HG03095 (cell line): ENCODE data around the gene BTBD2.
A peak's percentile ranks its signal among the peaks of the same experiment; 100 is the strongest.

Experiments used
- ATAC-seq: cut with Tn5 transposase; IDR thresholded peaks from one replicate; pipeline ENCODE4 v1.9.1; 2021; ENCODE audit warnings: moderate library complexity; ENCODE audit not compliant: unreplicated experiment

Gene BTBD2

DNA sequence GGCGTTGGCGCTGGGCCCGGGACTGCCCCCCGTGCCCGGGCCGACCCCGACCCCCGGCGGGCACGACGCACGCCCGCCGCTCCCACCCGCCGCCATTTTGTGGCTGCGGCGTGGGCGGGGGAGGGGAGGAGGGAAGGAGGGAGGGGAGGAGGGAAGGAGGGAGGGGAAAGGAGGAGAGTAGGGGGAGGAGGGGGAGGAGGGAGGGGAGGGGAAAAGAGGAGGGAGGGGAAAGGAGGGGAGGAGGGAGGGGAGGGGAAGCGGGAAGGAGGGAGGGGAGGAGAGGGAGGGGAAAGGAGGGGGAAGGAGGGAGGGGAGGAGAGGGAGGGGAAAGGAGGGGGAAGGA, at the start of gene BTBD2:
Gene BTBD2 (minus strand): TSS at position 107 of the 343 bp plus-strand sequence. CDS start 11 bp downstream, at position 96.
- ATAC-seq, result no peak

- no peak for ATAC-seq
Observed at GRCh38 chr19:2064788-2065524, 49.4 kb upstream of the BTBD2 start.

GRCh38 chr19:2064395-2064787, 48.9 kb upstream of the BTBD2 start:
- no peak for ATAC-seq

GRCh38 chr19:2063824-2064223, 48.3 kb upstream of the BTBD2 start:
- no peak for ATAC-seq

DNA sequence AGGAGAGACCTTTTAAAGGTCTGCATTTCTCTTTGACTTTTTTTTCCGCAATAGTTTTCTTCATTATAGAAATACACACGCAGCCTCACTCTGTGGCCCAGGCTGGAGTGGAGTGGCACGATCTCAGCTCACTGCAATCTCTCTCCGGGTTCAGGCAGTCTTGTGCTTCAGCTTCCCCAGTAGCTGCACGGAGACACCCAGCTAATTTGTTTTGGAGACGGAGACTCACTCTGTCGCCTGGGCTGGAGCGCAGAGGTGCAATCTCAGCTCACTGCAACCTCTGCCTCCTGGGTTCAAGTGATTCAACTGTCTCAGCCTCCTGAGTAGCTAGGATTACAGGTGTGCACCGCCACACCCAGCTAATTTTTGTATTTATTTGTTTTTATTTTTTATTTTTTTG, 47.3 kb upstream of the BTBD2 start:
- ATAC-seq, result no peak

DNA sequence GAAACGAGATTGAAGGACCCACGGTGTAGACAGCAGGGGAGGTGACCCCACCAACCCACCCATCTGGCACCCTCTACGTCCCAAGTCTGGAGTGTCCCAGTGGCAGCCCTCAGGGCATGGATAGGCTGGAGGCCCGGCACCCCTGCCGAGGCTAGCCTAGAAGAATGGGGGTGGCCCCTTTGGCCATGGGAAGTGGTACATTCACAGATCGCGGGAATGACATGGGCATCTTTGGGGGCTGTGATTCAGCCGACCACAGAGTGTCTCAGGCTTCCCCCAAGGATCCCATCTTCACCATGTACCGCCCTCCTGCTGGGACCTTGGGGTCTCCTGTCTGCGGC, 46.8 kb upstream of the BTBD2 start:
- no peak for ATAC-seq

- ATAC-seq, result peak; percentile 53
Observed at GRCh38 chr19:2061495-2062388, 46.2 kb upstream of the BTBD2 start.

GRCh38 chr19:2060884-2061494, 45.5 kb upstream of the BTBD2 start:
- peak; percentile 11 for ATAC-seq

- ATAC-seq, result no peak
Observed at GRCh38 chr19:2059422-2060201, 44.1 kb upstream of the BTBD2 start.

- no peak for ATAC-seq
Observed at GRCh38 chr19:2058570-2059421, 43.3 kb upstream of the BTBD2 start.

GRCh38 chr19:2057484-2058469, 42.3 kb upstream of the BTBD2 start:
- ATAC-seq, result no peak

DNA sequence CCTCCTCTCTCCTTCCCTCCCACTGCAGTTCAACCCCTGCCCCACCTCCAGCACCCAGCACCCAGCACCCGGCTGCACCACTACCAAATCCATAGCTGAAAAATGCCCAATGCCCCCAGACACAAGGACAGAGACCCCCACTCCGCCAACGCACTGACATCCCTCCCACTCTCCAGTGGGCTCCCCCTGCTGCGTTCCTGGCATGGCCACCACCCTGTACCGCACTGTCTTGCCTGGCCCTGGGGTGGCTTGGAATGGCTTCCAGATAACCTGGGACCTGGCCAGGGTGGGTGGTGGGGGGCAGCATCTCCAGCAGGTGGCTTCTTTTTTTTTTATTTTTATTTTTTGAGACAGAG, 41.3 kb upstream of the BTBD2 start:
- ATAC-seq, result no peak

DNA sequence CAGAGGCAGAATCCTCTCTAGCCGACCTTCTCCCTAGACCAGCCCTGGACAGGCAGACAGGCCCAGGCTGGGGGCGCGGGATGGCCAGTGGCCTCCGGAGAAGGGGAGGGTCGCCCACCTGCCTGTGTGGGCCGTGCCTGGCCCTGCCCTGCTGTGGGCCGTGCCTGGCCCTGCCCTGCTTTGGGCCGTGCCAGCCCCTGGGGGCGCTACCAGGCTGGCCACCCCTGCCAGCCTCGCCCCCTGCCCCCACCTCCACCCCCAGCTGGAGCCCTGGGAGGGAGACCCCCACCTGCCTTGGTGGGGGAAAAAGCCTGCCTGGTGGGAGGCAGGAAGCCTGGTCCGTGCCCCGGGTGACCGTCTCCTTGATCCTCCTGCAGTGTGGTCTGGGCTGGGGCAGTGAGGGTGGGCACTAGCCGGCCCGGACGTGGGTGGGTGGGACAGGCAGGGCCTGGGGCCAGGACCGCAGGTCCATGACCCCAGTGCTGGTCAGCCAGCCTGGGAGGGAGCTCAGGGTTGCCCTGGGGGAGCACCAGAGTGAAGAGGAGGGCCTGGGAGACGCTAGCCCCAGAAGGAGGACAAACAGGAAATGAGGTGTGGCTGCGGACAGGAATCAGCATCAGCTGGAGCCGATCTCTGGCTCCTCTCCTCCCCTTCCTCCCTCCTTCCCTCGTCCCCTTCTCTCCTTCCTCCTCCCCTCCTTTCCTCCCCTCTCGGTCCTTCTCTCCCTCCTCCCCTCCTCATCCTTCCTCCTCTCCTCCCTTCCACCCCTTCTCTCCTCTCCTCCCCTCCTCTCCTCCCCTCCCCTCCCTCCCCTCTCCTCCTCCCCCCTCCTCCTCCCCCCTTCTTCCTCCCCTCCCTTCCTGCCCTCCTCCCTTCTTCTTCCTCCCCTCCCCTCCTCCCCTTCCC, 40.7 kb upstream of the BTBD2 start:
- ATAC-seq, result no peak

- no peak for ATAC-seq
Observed at GRCh38 chr19:2054763-2055162, 39.2 kb upstream of the BTBD2 start.

DNA sequence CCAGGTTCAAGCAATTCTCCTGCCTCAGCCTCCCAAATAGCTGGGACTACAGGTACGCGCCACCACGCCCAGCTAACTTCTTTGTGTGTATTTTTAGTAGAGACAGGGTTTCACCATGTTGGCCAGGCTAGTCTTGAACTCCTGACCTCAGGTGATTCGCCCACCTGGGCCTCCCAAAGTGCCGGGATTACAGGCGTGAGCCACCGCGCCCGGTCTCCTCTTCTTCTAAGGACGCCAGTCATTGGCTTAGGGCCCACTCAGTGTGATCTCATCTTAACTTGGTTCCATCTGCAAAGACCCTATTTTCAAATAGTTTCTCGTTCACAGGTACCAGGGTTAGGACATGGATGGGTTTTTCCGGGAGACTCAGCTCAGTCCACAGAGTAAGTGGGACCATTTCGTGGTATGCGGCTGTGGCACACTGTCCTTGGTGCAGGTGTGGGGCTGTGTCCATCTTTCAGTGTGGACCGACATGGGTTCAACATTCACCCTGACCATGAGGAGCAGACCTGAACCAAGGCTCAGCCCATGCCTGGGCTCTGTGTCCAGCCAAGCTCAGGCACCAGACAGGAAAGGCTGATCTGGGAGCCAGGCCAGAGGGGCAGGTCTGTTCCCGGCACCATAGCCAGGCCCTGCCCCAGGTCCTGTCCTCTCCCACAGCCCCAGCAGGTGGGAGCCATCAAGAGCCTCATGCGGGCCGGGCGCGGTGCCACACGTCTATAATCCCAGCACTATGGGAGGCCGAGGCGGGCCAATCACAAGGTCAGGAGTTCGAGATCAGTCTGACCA, 38.3 kb upstream of the BTBD2 start:
- no peak for ATAC-seq

GRCh38 chr19:2051773-2052704, 36.5 kb upstream of the BTBD2 start:
- ATAC-seq, result no peak
